GM18507 (cell line): ENCODE data around the gene IZUMO4.

ENCODE experiments used
- DNase-seq: peaks from one replicate; pipeline ENCODE4 v3.0.0; 2011; ENCODE audit warnings: low read depth; ENCODE audit not compliant: insufficient read length; ENCODE audit errors: extremely low spot score
- FAIRE-seq: peaks from 2 replicates; lab custom pipeline; 2011; peaks lifted over from hg19 to GRCh38; lab: Jason Lieb, UNC

The IZUMO4 gene

DNA sequence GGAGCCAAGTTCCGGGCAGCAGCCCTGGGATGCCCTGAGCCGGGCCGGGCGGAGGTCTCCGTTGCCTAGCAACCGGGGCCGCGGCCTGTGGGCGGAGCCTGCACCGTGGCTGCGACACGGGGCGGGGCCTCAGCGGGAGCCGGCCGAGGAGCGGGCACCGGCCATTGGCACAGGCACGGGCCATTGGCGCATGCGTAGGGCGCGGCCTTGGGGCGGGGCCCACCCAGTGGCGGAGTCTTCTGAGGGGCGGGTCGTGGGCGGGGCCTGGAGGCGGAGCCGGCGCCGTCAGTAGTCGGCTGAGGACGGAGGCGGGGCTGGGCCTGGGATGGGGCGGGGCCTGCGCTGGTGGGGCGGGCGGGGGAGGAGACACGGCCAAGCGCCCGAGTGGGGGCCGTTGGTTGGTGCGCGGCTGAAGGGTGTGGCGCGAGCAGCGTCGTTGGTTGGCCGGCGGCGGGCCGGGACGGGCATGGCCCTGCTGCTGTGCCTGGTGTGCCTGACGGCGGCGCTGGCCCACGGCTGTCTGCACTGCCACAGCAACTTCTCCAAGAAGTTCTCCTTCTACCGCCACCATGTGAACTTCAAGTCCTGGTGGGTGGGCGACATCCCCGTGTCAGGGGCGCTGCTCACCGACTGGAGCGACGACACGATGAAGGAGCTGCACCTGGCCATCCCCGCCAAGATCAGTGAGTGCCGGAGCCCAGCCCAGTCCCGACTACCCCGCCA, at the start of gene IZUMO4:
Gene IZUMO4, plus strand, starts transcription at position 436 of the 723 bp plus-strand sequence. Its CDS starts 31 bp downstream, at position 467.
- peak; percentile 97 for FAIRE-seq
- peak; percentile 97 for DNase-seq

- no peak for FAIRE-seq
These were observed 49.7 kb upstream of the IZUMO4 start for GRCh38 chr19:2047076-2047448.

GRCh38 chr19:2047449-2048103, 49.1 kb upstream of the IZUMO4 start:
- FAIRE-seq (no peak), DNase-seq (no peak)

More at GRCh38 chr19:2047076-2047448, 49.7 kb upstream of the IZUMO4 start:
- DNase-seq = no peak

DNA sequence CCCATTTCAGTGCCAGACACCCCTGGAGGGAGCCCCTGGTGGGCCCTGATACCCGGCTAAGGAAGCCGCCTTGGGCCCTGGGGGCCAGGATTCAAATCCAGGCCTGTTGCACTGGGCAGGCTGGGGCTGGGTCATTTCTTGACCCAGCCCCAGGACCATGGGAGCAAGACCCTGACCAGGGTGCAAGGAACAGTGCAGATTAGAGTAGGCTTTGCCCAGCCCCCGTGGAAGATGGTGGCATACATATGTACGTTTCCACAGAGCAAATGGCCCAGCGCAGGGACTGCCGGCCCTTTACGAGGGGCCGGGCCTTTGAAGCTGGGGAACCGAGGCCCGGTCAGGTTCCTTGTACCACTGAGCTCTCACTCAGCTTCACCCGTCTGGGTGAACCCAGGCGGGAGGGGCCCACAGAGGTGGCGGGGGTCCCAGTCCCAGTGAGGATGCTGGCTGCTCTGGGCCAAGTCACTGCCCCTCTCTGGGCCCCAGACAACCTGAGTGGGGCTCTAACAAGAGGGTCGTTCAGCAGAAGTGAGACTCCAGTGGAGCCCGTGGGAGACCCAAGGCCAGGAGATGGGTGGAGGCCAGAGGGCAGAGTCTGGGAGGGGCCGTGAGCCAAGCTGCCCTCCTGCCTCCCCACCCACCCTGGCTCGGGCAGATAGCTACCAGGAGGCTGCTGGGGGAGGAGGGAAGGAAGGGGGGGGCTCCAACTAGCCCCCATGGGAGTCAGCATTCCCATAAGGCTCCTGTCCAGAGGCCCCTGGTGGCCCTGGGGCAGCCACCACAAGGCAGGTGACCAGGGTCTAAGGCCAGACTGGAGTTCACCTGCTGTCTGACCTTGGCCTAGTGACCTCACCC, 48.4 kb upstream of the IZUMO4 start:
- FAIRE-seq = no peak

GRCh38 chr19:2048959-2049740, 47.6 kb upstream of the IZUMO4 start:
- DNase-seq (no peak), FAIRE-seq (no peak)

More for the DNA sequence above, 48.4 kb upstream of the IZUMO4 start:
- no peak for DNase-seq

- FAIRE-seq = peak; percentile 80
These were observed 46.9 kb upstream of the IZUMO4 start for GRCh38 chr19:2049741-2050348.

DNA sequence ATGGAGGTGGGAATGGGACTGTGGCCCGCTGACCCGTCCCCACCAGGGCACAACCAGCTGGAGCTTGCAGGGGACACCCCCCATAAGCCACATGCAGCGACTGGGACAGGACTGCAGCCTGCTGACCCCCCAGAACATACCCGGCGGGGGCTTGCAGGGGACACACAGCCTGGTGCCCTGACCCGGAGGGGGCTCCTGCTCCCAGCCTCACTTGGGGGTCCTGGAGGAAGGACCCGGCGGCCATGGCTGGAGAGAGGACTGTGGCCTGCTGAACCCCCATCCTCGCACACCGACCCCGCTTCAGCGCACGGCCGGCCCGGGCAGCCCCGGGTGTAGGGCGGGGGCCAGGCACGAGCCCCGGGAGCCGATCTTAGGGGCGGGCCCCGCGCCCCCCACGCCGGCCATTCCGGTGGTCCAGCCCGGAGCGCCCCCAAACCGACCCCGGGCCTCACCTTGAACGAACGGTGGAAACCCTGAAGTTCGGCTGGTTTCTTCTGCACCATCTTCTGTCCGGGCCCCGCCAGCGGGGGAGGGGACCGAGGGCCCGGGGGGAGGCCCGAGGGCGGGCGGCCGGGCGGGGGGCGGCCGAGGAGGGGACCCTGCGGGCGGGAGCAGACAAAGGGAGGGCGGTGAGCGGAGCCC, 46.2 kb upstream of the IZUMO4 start:
- DNase-seq = no peak
- FAIRE-seq = no peak

More at GRCh38 chr19:2049741-2050348, 46.9 kb upstream of the IZUMO4 start:
- DNase-seq = no peak

DNA sequence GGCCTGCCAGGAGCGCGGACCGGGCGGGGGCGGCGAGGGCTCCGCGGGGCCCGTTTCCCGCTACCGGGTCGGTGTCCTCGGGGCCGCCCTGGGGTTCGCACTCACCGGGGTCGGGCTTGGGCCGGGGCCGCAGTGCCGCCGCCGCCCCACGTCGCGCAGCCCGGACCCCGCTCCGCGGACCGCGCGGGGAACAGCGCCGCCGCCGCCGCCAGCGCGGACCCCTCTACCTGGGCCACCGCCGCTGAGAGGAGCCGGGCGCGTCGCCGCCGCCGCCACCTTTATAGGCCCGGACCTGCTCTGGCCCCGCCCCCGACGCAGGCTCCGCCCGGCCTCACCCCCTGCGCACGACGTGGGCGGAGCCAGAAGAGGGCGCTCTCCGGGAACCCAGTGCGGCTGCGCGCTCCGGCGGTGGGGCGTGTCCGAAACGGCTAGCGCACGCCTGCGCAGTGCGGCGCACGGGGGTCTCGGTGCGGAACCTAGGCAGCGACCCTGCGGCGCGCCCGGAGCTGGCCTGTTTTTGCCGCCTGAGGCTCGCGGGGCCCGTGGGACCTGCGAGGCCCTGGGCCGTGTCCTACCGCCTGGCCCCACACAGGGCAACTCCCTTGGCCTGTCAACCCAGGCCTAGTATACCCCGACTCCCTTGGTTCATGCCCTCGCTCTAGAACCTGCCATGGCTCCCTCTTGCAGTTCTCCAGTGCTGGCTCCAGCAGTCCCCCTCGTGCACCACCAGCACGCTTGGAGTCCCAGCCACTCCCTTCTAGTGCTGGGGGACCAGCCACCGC, 45.5 kb upstream of the IZUMO4 start, which contains the start of gene MKNK2:
Gene MKNK2, minus strand, starts transcription at position 254 of the 782 bp plus-strand sequence. CDS start 393 bp downstream, outside the sequence.
- DNase-seq (peak; percentile 85), FAIRE-seq (peak; percentile 96)

DNA sequence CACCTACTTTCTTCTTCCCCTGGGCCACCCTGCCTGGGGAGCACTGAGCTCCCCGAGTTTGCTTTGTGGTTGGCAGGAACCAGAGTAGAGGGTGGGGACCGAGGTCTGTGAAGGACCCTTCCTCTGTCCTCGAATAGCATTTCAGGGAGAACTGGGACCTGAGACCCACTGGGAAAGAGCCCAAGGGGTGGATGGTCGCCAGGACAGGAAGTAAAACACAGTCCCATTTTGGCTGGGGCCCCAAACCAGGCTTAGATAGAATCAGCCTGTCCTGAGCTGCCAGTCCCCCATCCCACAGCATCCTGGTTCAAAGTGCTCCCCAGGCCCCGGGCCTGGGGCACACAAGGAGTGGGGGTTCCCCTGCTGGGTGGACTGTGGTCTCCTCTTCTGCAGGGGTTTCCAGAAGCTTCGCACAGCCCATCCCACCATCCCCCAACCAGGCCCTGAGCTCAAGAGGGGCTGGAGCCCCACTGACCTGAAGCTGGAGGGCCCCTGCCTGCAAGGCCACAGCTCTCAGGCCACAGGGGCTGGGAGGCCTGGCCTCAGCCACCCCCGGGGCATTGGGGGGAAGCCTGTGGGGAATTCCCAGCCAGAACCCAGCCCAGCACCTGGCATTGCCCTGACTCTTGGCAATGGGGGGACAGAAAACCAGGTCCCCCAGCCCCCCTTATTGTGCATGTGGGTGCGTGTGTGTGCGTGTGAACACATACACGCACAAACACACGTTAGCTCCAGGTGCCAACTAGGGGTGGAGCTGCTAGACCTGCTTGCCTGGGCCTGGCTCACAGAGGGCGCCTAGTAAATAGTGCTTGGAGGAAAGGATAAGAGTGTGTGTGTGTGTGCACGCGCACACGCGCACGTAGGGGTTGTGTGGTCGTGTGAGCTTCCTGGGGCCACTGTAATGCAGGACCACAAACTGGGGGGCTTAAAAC, 44.7 kb upstream of the IZUMO4 start:
- FAIRE-seq (peak; percentile 86), DNase-seq (no peak)

GRCh38 chr19:2053601-2054389, 42.9 kb upstream of the IZUMO4 start:
- FAIRE-seq = no peak

DNA sequence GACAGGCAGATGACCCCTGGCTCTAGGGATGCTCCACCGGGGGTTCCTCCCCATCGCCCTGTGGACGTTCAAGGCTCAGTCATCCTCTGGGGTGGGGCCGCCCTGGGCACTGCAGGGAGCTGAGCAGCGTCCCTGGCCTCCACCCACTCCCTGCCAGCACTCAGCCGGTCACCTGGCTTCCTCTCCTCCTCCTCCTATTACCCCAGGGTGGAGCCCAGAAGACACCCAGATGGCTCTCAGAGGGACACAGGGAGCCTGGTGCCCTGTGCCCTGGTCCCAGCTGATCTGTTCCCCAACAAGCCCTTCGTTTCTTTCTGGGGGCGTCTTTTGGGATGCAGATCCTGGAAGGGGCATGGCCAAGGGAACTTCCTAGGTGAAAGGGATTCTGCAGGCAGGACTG, 42.0 kb upstream of the IZUMO4 start:
- FAIRE-seq = peak; percentile 18

More at GRCh38 chr19:2053601-2054389, 42.9 kb upstream of the IZUMO4 start:
- no peak for DNase-seq

DNA sequence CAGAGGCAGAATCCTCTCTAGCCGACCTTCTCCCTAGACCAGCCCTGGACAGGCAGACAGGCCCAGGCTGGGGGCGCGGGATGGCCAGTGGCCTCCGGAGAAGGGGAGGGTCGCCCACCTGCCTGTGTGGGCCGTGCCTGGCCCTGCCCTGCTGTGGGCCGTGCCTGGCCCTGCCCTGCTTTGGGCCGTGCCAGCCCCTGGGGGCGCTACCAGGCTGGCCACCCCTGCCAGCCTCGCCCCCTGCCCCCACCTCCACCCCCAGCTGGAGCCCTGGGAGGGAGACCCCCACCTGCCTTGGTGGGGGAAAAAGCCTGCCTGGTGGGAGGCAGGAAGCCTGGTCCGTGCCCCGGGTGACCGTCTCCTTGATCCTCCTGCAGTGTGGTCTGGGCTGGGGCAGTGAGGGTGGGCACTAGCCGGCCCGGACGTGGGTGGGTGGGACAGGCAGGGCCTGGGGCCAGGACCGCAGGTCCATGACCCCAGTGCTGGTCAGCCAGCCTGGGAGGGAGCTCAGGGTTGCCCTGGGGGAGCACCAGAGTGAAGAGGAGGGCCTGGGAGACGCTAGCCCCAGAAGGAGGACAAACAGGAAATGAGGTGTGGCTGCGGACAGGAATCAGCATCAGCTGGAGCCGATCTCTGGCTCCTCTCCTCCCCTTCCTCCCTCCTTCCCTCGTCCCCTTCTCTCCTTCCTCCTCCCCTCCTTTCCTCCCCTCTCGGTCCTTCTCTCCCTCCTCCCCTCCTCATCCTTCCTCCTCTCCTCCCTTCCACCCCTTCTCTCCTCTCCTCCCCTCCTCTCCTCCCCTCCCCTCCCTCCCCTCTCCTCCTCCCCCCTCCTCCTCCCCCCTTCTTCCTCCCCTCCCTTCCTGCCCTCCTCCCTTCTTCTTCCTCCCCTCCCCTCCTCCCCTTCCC, 40.5 kb upstream of the IZUMO4 start:
- DNase-seq (no peak), FAIRE-seq (peak; percentile 79)

More for the DNA sequence above, 42.0 kb upstream of the IZUMO4 start:
- no peak for DNase-seq

DNA sequence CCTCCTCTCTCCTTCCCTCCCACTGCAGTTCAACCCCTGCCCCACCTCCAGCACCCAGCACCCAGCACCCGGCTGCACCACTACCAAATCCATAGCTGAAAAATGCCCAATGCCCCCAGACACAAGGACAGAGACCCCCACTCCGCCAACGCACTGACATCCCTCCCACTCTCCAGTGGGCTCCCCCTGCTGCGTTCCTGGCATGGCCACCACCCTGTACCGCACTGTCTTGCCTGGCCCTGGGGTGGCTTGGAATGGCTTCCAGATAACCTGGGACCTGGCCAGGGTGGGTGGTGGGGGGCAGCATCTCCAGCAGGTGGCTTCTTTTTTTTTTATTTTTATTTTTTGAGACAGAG, 39.9 kb upstream of the IZUMO4 start:
- FAIRE-seq (no peak), DNase-seq (no peak)

- no peak for FAIRE-seq
- DNase-seq = no peak
These were observed 38.9 kb upstream of the IZUMO4 start for GRCh38 chr19:2057484-2058469.
